ENCODE data around the gene SIPA1. TPM values are rescaled to one million over a fixed set of nuclear protein-coding genes. Genes with fewer than 3 reads are reported as not detected.

The SIPA1 gene
- total and polyA plus RNA-seq, 9 of the 15 experiments (the other 6 are each of a cell fraction or from before 2014, with no cell fraction given) = 0.25 to 85.8 (median 16.8) TPM

DNA sequence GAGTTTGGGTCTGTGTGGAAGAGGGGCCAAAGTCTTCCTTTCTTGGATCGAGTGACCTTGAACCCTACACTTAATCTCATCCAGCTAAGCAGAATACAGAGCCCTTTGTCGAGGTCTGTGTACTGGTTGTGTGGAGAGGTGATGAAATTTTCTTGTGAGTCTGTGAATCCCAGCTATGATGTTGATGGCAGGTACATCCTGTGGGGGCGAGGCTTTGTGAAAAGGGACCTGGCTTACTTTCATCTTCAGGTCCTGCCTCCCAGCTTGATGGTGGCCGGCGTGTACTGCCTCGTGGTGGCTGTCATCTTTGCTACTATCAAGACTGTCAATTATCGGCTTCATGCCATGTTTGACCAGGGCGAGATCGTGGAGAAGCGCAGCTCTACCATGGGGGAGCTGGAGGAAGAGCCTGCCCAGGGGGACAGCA is 21.3 kb upstream of the SIPA1 start:
- DNase-seq (ENCODE audit: extremely low read depth in 1 of 4, low spot score in 3 of 4) (peak in 1 of 4 experiments; percentile 25), FAIRE-seq (no peak), ATAC-seq (no peak)
- WGBS (ENCODE audit: insufficient coverage, low coverage, missing lambda C conversion rate) = 13% methylated on average over 10 of the region's 10 CpGs
- peak overlapping the region; percentile 90 for H3K4me2 ChIP-seq (ENCODE audit: insufficient read depth, low read length)
- no TSS peak for BruUV-seq (replicated peaks)
- H3K79me2 ChIP-seq (ENCODE audit: control insufficient read depth, insufficient read depth, low read length) = peaks cover 59% of the 10 kb centered on the region
- H3K9me3 ChIP-seq (replicated peaks; ENCODE audit: control insufficient read depth, insufficient read depth, low read depth, low read length) = no peaks in the 10 kb centered on the region
- intact Hi-C loops (cut with micrococcal nuclease) = no loop called here
- TF ChIP-seq, protein P1, sequence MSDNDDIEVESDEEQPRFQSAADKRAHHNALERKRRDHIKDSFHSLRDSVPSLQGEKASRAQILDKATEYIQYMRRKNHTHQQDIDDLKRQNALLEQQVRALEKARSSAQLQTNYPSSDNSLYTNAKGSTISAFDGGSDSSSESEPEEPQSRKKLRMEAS (CRISPR knock-in tag; IDR thresholded peaks at IDR 0.05) = 0 out of 2 replicates have a peak, but pooled peaks have one; percentile 33
- no peak for TF ChIP-seq CXXC5 (CRISPR knock-in tag; IDR thresholded peaks at IDR 0.05)
- TF ChIP-seq, protein P2, sequence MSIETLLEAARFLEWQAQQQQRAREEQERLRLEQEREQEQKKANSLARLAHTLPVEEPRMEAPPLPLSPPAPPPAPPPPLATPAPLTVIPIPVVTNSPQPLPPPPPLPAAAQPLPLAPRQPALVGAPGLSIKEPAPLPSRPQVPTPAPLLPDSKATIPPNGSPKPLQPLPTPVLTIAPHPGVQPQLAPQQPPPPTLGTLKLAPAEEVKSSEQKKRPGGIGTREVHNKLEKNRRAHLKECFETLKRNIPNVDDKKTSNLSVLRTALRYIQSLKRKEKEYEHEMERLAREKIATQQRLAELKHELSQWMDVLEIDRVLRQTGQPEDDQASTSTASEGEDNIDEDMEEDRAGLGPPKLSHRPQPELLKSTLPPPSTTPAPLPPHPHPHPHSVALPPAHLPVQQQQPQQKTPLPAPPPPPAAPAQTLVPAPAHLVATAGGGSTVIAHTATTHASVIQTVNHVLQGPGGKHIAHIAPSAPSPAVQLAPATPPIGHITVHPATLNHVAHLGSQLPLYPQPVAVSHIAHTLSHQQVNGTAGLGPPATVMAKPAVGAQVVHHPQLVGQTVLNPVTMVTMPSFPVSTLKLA (conservative IDR thresholded peaks at IDR 0.05) = peak in 1 of 2 experiments; percentile 16; a peak in 1 of 4 replicates
- TF ChIP-seq WHSC1 (IDR thresholded peaks at IDR 0.05; ENCODE audit: low read length) = no peak
- H3K36me3 ChIP-seq (ENCODE audit: control insufficient read depth, insufficient read depth, low read length) = peaks cover 59% of the 10 kb centered on the region; the same call in 2 of the 3 replicates
- no peaks in the 10 kb centered on the region for H3K27me3 ChIP-seq (ENCODE audit: control insufficient read depth in 2 of 2, insufficient read depth in 2 of 2, low read length in 2 of 2)
- H4K20me1 ChIP-seq (replicated peaks; ENCODE audit: control insufficient read depth, insufficient read depth, low read length) = no peaks in the 10 kb centered on the region; the same call in 1 of the 2 replicates
- peak overlapping the region; percentile 85 to 97 for H3K9ac ChIP-seq (ENCODE audit: insufficient read depth in 1 of 2, low read depth in 2 of 2, low read length in 2 of 2)
- no peaks in the 10 kb centered on the region for H3K9me1 ChIP-seq (ENCODE audit: control insufficient read depth, insufficient read depth, low read length)
- POLR2A ChIA-PET = interaction anchor here (0.5 to 2.0 kb wide), 3 partner anchors 10 to 276 kb away, joined by 3 to 7 read pairs (median 4); no protein-coding TSS in a partner anchor
- CTCF ChIA-PET (ENCODE audit: low intra/inter-chr PET ratio) = no interaction called here
- no peak overlapping the region for H2AFZ ChIP-seq (ENCODE audit: low read depth, low read length)
- H3K4me3 ChIP-seq = peak overlapping the region; percentile 94
- in situ Hi-C loops (cut with MboI) = no loop called here
- H3K4me1 ChIP-seq (replicated peaks in 1 of 2; ENCODE audit: control insufficient read depth in 2 of 2, insufficient read depth in 2 of 2, low read length in 2 of 2) = peaks cover 24 to 70% of the 10 kb centered on the region in 2 experiments
- H3K27ac ChIP-seq (ENCODE audit: extremely low read depth, low read depth, low read length) = peak overlapping the region; percentile 74
